ENCODE data around the gene PSMB5.

DNA sequence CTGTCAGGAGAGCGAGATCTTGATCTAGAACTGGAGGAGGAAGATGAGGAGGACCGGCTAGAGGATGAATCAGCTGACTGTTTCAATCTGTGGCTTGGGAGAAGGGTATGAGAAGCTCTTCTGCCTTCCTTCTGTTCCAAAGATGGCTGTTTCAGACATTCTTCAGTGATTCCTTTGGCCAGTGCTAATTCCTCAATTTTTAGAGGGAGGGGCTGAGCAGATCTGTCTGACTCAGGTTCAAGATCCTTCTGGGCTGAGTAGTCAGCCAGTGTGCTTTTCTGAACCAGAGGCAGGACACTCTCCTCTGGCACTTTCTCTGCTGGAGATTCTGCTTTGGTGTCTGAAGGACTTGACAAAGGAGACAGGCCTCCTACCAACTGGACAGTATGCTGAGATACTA is 45.0 kb upstream of the PSMB5 start:
- TF ChIP-seq, protein P1, sequence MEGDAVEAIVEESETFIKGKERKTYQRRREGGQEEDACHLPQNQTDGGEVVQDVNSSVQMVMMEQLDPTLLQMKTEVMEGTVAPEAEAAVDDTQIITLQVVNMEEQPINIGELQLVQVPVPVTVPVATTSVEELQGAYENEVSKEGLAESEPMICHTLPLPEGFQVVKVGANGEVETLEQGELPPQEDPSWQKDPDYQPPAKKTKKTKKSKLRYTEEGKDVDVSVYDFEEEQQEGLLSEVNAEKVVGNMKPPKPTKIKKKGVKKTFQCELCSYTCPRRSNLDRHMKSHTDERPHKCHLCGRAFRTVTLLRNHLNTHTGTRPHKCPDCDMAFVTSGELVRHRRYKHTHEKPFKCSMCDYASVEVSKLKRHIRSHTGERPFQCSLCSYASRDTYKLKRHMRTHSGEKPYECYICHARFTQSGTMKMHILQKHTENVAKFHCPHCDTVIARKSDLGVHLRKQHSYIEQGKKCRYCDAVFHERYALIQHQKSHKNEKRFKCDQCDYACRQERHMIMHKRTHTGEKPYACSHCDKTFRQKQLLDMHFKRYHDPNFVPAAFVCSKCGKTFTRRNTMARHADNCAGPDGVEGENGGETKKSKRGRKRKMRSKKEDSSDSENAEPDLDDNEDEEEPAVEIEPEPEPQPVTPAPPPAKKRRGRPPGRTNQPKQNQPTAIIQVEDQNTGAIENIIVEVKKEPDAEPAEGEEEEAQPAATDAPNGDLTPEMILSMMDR (IDR thresholded peaks at IDR 0.05; ENCODE audit: low read depth, low read length), result no peak
- TF ChIP-seq EZH2phosphoT487 (IDR thresholded peaks at IDR 0.05; ENCODE audit: low read depth), result no peak
